GM12873 (cell line): ENCODE measurements around the gene ZCCHC12.

ENCODE experiments used
- CTCF ChIP-seq: IDR thresholded peaks from 2 replicates; pipeline ENCODE4 v1.5.1; 2012; ENCODE audit warnings: low read depth, mild to moderate bottlenecking, moderate library complexity, low read length, control low read depth; ENCODE audit not compliant: insufficient read depth; ENCODE audit errors: missing control alignments

The ZCCHC12 gene

GRCh38 chrX:118823263-118824172, at the start of gene ZCCHC12:
ZCCHC12 (plus strand) TSS chrX:118823824; CDS start chrX:118825245, 1,421 bp downstream.
- TF ChIP-seq CTCF, result no peak

GRCh38 chrX:118779581-118779980, 44.0 kb upstream of the ZCCHC12 start:
- TF ChIP-seq CTCF, result no peak

- TF ChIP-seq CTCF, result no peak
These were observed 43.1 kb upstream of the ZCCHC12 start for GRCh38 chrX:118780509-118780908.

DNA sequence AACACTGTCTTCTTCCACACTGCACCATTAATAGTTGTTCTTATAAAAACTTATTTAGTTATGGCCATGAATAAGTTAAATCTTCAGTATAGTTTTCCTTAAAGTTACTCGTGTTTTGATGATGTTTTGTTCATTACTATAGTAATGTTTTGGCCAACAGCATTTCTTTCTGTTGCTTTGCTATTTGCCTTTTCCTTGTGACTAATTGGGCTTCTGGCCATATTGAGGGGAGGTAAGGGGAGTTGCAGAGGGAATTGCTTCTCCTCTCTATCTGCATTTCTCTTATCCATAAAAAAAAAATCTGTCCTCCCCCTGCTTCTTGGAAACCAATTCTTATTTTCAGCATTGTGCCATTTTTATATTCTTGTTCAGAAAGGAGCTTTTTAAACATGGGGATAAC, 42.7 kb upstream of the ZCCHC12 start:
- TF ChIP-seq CTCF, result no peak

DNA sequence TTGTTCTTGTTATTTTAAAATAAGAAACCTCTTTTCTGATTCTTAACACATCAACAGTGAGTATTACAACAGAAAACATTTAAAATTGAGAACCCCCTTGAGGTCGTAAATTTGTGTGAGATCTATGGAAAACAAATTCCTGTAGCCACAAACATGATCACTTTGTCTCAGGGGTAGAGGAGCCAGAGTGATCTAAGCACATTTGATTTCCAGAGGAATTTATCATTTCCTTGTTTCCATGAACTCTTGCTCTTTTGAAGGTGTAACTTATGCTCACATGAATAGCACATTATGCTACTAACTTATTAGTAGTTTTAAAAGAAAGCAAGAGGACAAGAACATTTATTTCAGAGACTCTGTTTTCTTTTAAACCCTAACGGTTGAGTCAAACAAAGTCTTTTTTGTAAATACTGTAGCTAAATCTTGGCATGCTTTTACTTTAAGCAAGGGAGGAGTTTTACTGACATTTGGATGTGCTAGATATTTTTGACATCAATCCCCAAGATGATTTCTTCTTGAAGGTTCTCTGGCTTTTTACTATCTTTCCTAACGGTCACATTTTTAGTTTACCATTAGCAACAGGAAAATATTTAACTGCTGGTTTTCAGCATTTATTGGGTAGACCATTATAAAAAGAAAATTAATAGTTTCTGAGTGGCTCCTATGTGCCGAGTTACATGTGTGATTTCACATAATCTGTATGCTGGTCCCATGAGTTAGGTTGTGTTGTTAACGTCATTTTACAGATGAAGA, 27.9 kb upstream of the ZCCHC12 start:
- TF ChIP-seq CTCF, result no peak

DNA sequence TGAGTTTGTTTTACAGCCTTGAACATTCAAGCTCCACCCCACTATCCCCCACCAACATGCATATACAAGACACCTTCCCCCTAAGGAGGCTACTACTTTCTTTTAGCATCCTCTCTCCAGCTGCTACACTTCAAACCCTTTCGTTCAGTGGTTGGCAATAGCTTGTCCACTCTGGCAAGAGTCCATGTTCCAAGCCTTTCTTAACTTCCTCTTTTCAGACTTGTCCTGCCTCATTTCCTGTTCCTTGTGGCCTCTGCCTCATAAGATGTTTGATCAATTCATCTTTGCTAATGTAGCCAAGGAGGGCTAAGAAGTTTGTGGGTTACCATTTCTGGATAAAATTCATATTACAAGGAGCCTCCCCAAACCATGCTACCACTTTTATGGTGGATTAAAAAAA, 20.8 kb upstream of the ZCCHC12 start:
- TF ChIP-seq CTCF, result no peak

- peak; percentile 75 for TF ChIP-seq CTCF
These were observed 16.2 kb upstream of the ZCCHC12 start for GRCh38 chrX:118807151-118808017.
